ENCODE measurements around the gene TP53TG5.

Gene TP53TG5

DNA sequence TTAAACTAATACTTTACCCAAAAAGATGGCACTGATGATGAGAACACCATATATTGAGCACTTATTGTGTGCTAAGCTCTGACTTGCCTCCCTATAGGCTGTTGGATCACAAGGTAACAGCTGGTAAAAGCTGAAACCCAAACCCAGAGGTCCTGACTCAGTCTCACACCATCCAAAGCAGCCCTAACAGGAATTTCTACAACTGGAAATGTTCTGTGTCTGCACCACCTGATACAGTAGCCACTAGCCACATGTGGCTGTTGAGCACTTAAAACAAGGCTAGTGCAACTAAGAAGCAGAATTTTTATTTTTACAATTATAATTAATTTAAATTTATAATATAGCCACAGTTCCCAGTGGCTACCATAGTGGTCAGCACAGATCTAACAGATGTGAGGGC lies 54.4 kb downstream of the TP53TG5 start:
- DNase-seq (ENCODE audit: low spot score): no peak

DNA sequence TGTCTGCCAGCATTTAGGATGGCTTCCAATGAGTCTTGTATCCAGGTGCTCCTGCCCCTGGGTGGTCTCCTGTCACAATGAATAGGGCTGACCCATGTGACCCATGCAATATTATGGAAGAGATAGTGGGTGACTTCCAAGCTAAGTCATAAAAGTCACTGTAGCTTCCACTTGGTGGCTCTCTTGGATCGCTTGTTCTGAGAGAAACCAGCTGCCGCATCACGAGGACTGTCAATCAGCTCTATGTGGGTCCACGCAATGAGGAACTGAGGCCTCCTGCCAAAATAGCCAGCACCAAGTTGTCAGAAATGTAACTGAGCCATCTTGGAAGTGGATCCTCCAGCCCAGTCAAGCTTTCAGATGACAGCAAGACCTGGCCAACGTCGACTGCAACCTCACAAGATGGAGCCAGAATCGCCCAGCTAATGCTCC lies 55.2 kb downstream of the TP53TG5 start:
- peak; percentile 17 for DNase-seq (ENCODE audit: low spot score)
